HCT116 (cell line): ENCODE results near the gene IRF2. TPM values are rescaled to one million over a fixed set of nuclear protein-coding genes. Genes with fewer than 3 reads are reported as not detected.

Experiments
- ATAC-seq: fragments of 200-7000 bp; cut with Tn5 transposase; 2 replicates; pipeline ENCODE4 v1.9.1; 2020; ENCODE audit warnings: mild to moderate bottlenecking, moderate library complexity
- BruUV-seq: library from RNA; stranded (reverse); fragments of 400-500 nt; replicated peaks from 2 replicates; lab custom pipeline; 2021; lab: Mats Ljungman, UMichigan
- CTCF ChIA-PET: fragments of 300-600 bp; sonication (Branson Sonifier 250); formaldehyde crosslinking; loops from one replicate; lab custom pipeline; 2021; ENCODE audit warnings: antibody characterized with exemption; lab: Charles Lee
- POLR2A ChIA-PET: fragments of 300-600, 350-600 bp; sonication (Branson Sonifier 250); formaldehyde crosslinking; loops from one replicate; lab custom pipeline; 2021; ENCODE audit warnings: antibody characterized with exemption; lab: Charles Lee
- RAD21 ChIA-PET, 2 experiments: fragments of 300-600 bp; sonication (Branson Sonifier 250); formaldehyde crosslinking; loops; one replicate each; lab custom pipeline; 2023; ENCODE audit warnings: low total read pairs in 2 of 2; ENCODE audit not compliant: uncharacterized antibody in 2 of 2, unreplicated experiment in 2 of 2, low non-redundant PET in 1 of 2; lab: Charles Lee
- DNase-seq: peaks from one replicate; pipeline ENCODE4 v3.0.0-alpha.2; 2010; ENCODE audit warnings: low read depth, low spot score
- H2AFZ ChIP-seq: fragments of 200-600 bp; shearing (Covaris generic), sonication (generic); 2 replicates; pipeline ENCODE4 v1.6.1; 2017; ENCODE audit warnings: low read depth, mixed run types, mixed read lengths, antibody characterized with exemption, low read length; ENCODE audit not compliant: poor library complexity, severe bottlenecking
- H3K27ac ChIP-seq: 2 replicates; pipeline ENCODE4 v1.5.1; 2012; ENCODE audit warnings: low read depth, low read length
- H3K27me3 ChIP-seq: fragments of 200-600 bp; sonication (generic); 2 replicates; pipeline ENCODE4 v1.6.1; 2016; ENCODE audit warnings: mixed run types, low read length, mixed read lengths; ENCODE audit not compliant: insufficient read depth
- H3K36me3 ChIP-seq, 2 experiments: fragments of 200-500 bp in 1 of 2; fragments of 200-600 bp in 1 of 2; sonication (Bioruptor generic) in 1 of 2; sonication (generic) in 1 of 2; 2 replicates each; pipeline versions ENCODE4 v1.5.1 to v1.6.1; 2014 to 2016; ENCODE audit warnings: low read length in 2 of 2, inconsistent platforms in 1 of 2, mixed read lengths in 1 of 2, mixed run types in 1 of 2; ENCODE audit not compliant: insufficient read depth in 2 of 2, control insufficient read depth in 1 of 2
- H3K4me1 ChIP-seq, 2 experiments: fragments of 200-600 bp in 1 of 2; sonication (generic) in 1 of 2; 2 replicates each; pipeline versions ENCODE4 v1.5.1 to v1.6.1; 2012 to 2017; ENCODE audit warnings: low read length in 2 of 2, inconsistent platforms in 1 of 2, mild to moderate bottlenecking in 1 of 2, mixed read lengths in 1 of 2, mixed run types in 1 of 2, moderate library complexity in 1 of 2; ENCODE audit not compliant: insufficient read depth in 2 of 2, control insufficient read depth in 1 of 2
- H3K4me2 ChIP-seq: fragments of 200-600 bp; sonication (generic); 2 replicates; pipeline ENCODE4 v1.6.1; 2017; ENCODE audit warnings: mixed run types, low read length, mixed read lengths
- H3K4me3 ChIP-seq, 2 experiments: fragments of 200-600 bp in 1 of 2; sonication (generic) in 1 of 2; replicated peaks in 1 of 2; 2 replicates each; pipeline ENCODE4 v1.5.1; 2011 to 2016; ENCODE audit warnings: low read length in 2 of 2, control low read depth in 1 of 2, low read depth in 1 of 2, mild to moderate bottlenecking in 1 of 2, mixed read lengths in 1 of 2, mixed run types in 1 of 2
- H3K79me2 ChIP-seq: fragments of 200-600 bp; sonication (generic); 2 replicates; pipeline ENCODE4 v1.6.1; 2017; ENCODE audit warnings: mild to moderate bottlenecking, mixed run types, low read length, moderate library complexity, mixed read lengths; ENCODE audit not compliant: insufficient read depth
- H3K9ac ChIP-seq: fragments of 200-600 bp; sonication (generic); 2 replicates; pipeline ENCODE4 v1.6.1; 2016; ENCODE audit warnings: low read length, mixed read lengths
- H3K9me2 ChIP-seq: fragments of 200-600 bp; sonication (generic), shearing (Covaris generic); 2 replicates; pipeline ENCODE4 v1.6.1; 2017; ENCODE audit warnings: mixed run types, mild to moderate bottlenecking, moderate library complexity; ENCODE audit not compliant: insufficient read depth
- H3K9me3 ChIP-seq, 2 experiments: fragments of 200-500 bp in 1 of 2; fragments of 200-600 bp in 1 of 2; sonication (Bioruptor generic) in 1 of 2; sonication (generic) in 1 of 2; 2 replicates each; pipeline ENCODE4 v1.6.1; 2014 to 2017; ENCODE audit warnings: low read length in 2 of 2, mixed read lengths in 2 of 2, inconsistent platforms in 1 of 2, low read depth in 1 of 2, mild to moderate bottlenecking in 1 of 2, mixed run types in 1 of 2, moderate library complexity in 1 of 2; ENCODE audit not compliant: control insufficient read depth in 1 of 2, insufficient read depth in 1 of 2
- H4K20me1 ChIP-seq: fragments of 200-600 bp; sonication (generic), shearing (Covaris generic); 2 replicates; pipeline ENCODE4 v1.6.1; 2017; ENCODE audit warnings: mixed run types, mild to moderate bottlenecking, moderate library complexity; ENCODE audit not compliant: insufficient read depth
- EGR1 ChIP-seq: IDR thresholded peaks from 2 replicates; pipeline ENCODE4 v1.6.1; 2012; ENCODE audit warnings: low read depth
- ELF1 ChIP-seq: IDR thresholded peaks from 2 replicates; pipeline ENCODE4 v1.6.1; 2012; ENCODE audit warnings: low read depth, borderline replicate concordance
- EZH2phosphoT487 ChIP-seq: fragments of 200-600 bp; IDR thresholded peaks from 2 replicates; pipeline ENCODE4 v1.6.1; 2018; ENCODE audit warnings: antibody characterized with exemption, borderline replicate concordance
- FOSL1 ChIP-seq: IDR thresholded peaks from 2 replicates; pipeline ENCODE4 v1.6.1; 2012; ENCODE audit warnings: low read depth
- POLR2A ChIP-seq: IDR thresholded peaks from 2 replicates; pipeline ENCODE4 v1.7.0; 2011; ENCODE audit warnings: borderline replicate concordance; ENCODE audit not compliant: insufficient read depth, insufficient read length; ENCODE audit errors: extremely low read depth
- REST ChIP-seq: IDR thresholded peaks from 2 replicates; pipeline ENCODE4 v1.6.1; 2012; ENCODE audit warnings: low read depth
- SIN3A ChIP-seq: IDR thresholded peaks from 2 replicates; pipeline ENCODE4 v1.6.1; 2012; ENCODE audit warnings: low read depth
- SRF ChIP-seq: IDR thresholded peaks from 2 replicates; pipeline ENCODE4 v1.6.1; 2012; ENCODE audit warnings: low read depth
- YY1 ChIP-seq: IDR thresholded peaks from 2 replicates; pipeline ENCODE4 v1.6.1; 2011; ENCODE audit warnings: low read length, low read depth, moderate library complexity, mild to moderate bottlenecking; ENCODE audit not compliant: insufficient replicate concordance; ENCODE audit errors: extremely low read depth
- ZBTB33 ChIP-seq: IDR thresholded peaks from 2 replicates; pipeline ENCODE4 v1.6.1; 2011; ENCODE audit warnings: mild to moderate bottlenecking, low read length, moderate library complexity; ENCODE audit not compliant: insufficient replicate concordance; ENCODE audit errors: extremely low read depth
- ZNF274 ChIP-seq: fragments of 200-500 bp; sonication (Bioruptor generic); IDR thresholded peaks from 2 replicates; pipeline ENCODE4 v1.6.1; 2014; ENCODE audit warnings: mild to moderate bottlenecking, low read depth, low read length, inconsistent platforms
- intact Hi-C: fragments of 100-400 bp; cut with micrococcal nuclease; formaldehyde crosslinking; loops from 2 replicates; pipeline ENCODE4 v1.10.0; 2022
- total RNA-seq: library from RNA; stranded (reverse); gene quantifications from one replicate; pipeline ENCODE4 v1.2.1, GENCODE V29; 2021; ENCODE audit not compliant: unreplicated experiment

IRF2 gene
- total RNA-seq, 1 experiment from 2014 or later, result 10.6 TPM

GRCh38 chr4:184513802-184514120, 39.4 kb upstream of the IRF2 start:
- H3K27ac ChIP-seq, result no peak overlapping the region
- no peaks in the 10 kb centered on the region for H3K4me1 ChIP-seq
- H3K9ac ChIP-seq, result no peak overlapping the region
- no peaks in the 10 kb centered on the region for H3K27me3 ChIP-seq
- H3K9me3 ChIP-seq, result no peaks in the 10 kb centered on the region
- BruUV-seq, result no TSS peak
- H2AFZ ChIP-seq, result no peak overlapping the region
- H3K4me2 ChIP-seq, result no peak overlapping the region
- no peaks in the 10 kb centered on the region for H3K36me3 ChIP-seq
- H3K79me2 ChIP-seq, result no peaks in the 10 kb centered on the region
- CTCF ChIA-PET, result no interaction called here
- H4K20me1 ChIP-seq, result no peaks in the 10 kb centered on the region
- no peaks in the 10 kb centered on the region for H3K9me2 ChIP-seq
- no peak overlapping the region for H3K4me3 ChIP-seq
- ATAC-seq (no peak), DNase-seq (no peak)
- intact Hi-C loops, result no loop called here
- POLR2A ChIA-PET, result no interaction called here
- TF ChIP-seq ZBTB33, result no peak
- TF ChIP-seq POLR2A, result no peak
- no peak for TF ChIP-seq FOSL1
- RAD21 ChIA-PET, result no interaction called here

- intact Hi-C loops, result no loop called here
- no TSS peak for BruUV-seq
- Histone ChIP-seq H3K4me3 (no peak overlapping the region), H3K9ac (no peak overlapping the region), H3K4me1 (no peaks in the 10 kb centered on the region), H3K36me3 (no peaks in the 10 kb centered on the region), H3K27me3 (no peaks in the 10 kb centered on the region), H3K79me2 (no peaks in the 10 kb centered on the region), H3K9me2 (no peaks in the 10 kb centered on the region), H2AFZ (no peak overlapping the region), H3K27ac (no peak overlapping the region), H3K9me3 (no peaks in the 10 kb centered on the region), H3K4me2 (no peak overlapping the region), H4K20me1 (no peaks in the 10 kb centered on the region)
- TF ChIP-seq YY1, result no peak
- no peak for TF ChIP-seq ZNF274
- TF ChIP-seq EGR1, result no peak
- no peak for TF ChIP-seq SIN3A
- no peak for TF ChIP-seq REST
- no peak for TF ChIP-seq SRF
- TF ChIP-seq EZH2phosphoT487, result no peak
- TF ChIP-seq ELF1, result no peak
- TF ChIP-seq FOSL1, result no peak
- CTCF ChIA-PET, result no interaction called here
- DNase-seq (no peak), ATAC-seq (no peak)
- POLR2A ChIA-PET, result no interaction called here
- RAD21 ChIA-PET, result no interaction called here
Observed at GRCh38 chr4:184511156-184511555, 36.8 kb upstream of the IRF2 start.
